ENCODE measurements around the gene ALG1L2.
"Not testable (repeated sequence)": the region's sequence is repeated elsewhere in the genome, so short reads cannot be mapped to it uniquely, and the experiment has no call there.

The ALG1L2 gene, protein sequence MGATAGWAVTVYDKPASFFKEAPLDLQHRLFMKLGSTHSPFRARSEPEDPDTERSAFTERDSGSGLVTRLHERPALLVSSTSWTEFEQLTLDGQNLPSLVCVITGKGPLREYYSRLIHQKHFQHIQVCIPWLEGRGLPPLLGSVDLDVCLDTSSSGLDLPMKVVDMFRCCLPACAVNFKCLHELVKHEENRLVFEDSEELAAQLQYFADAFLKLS

GRCh38 chr3:130081351-130081881 lies at the start of gene ALG1L2:
Gene ALG1L2 (plus strand): TSS chr3:130081831. CDS start chr3:130082017, 186 bp downstream.
- DNase-seq = no peak

DNA sequence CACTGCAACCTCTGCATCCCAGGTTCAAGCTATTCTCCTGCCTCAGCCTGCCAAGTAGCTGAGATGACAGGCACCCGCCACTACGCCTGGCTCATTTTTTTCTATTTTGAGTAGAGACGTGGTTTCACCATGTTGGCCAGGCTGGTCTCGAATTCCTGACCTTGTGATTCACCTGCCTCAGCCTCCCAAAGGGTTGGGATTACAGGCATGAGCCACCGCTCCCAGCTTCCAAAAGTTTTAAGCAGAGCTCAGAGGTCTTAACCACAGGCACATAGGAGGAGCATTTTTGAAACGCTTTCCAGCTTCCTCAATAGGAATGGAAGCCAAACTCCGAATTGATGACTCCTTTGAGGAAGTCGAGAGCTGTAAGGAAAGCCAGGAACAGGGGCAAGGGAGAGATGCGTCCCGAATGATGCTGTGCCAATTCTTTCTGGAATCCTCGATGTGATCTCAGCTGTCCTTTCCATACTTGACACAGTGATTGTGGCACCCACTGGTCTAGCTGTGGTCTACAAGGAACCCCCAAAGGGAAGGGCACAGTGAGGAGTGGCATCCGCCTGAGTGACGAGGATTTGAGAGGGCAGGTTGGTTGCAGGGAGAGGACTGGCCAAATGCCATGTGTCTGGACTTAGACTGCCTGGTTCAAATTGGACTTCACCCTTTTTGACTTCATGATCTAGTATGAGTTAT lies 44.4 kb upstream of the ALG1L2 start:
- not testable (repeated sequence) for DNase-seq

DNA sequence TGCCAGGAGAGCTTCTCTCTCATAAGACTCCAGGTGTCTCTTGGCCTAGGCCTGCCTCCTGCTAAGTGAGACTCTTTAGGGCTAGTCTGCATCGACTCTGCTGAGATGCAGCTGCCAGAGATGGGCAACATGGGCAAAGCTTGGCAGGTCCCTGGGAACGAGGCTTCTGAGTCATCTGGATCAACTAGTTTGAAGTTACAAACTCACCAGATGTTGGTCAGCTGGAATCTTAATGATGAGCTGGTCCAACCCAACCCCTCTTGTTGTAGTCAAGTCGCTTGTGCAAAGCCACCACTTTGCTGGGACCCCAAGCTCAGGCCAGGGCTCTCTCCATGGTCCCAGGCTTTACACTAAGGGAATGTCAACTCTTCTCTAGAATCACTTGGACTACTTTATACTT lies 38.9 kb upstream of the ALG1L2 start:
- not testable (repeated sequence) for DNase-seq

- not testable (repeated sequence) for DNase-seq
Observed at GRCh38 chr3:130043658-130044057, 38.0 kb upstream of the ALG1L2 start.

GRCh38 chr3:130044370-130044769 lies 37.3 kb upstream of the ALG1L2 start:
- no peak for DNase-seq

GRCh38 chr3:130048726-130049125 lies 32.9 kb upstream of the ALG1L2 start:
- no peak for DNase-seq

DNA sequence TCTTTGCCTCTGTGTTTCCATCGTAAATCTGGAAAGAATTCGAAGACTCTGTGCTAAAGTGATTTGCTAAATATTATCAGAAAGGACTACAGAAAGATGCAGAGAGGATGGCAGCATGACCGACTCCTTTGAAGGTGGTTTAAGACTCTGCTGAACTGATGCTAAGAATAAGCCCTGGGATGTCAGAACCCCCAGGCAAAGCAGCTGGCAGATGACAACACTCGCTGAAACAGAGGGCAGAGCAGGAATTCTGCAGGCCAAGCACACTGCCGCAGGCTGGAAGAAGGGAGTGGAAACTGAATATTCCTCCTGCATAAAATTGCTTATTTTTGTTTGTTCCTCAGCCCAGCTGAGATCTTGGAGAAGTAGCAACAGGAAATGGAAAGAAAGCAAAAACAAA lies 29.3 kb upstream of the ALG1L2 start:
- not testable (repeated sequence) for DNase-seq

GRCh38 chr3:130052965-130053364 lies 28.7 kb upstream of the ALG1L2 start:
- not testable (repeated sequence) for DNase-seq

DNA sequence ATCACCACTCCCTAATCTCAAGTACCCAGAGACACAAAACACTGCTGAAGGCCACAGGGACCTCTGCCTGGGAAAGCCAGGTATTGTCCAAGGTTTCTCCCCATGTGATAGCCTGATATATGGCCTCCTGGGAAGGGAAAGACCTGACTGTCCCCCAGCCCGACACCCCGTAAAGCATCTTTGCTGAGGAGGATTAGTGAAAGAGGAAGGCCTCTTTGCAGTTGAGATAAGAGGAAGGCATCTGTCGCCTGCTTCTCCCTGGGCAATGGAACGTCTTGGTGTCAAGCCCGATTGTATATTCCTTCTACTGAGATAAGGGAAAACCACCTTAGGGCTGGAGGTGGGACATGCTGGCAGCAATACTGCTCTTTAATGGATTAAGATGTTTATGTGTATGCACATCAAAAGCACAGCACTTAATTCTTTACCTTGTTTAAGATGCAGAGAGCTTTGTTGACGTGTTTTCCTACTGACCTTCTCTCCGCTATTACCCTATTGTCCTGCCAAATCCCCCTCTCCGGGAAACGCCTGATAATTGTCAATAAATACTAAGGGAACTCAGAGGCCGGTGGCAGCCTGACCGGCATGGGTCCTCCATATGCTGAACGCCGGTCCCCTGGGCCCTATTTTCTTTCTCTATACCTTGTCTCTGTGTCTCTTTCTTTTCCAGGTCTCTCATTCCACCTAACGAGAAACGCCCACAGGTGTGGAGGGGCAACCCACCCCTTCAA lies 23.9 kb upstream of the ALG1L2 start:
- not testable (repeated sequence) for DNase-seq

GRCh38 chr3:130058267-130058657 lies 23.4 kb upstream of the ALG1L2 start:
- not testable (repeated sequence) for DNase-seq

- DNase-seq = not testable (repeated sequence)
Observed at GRCh38 chr3:130058716-130059115, 22.9 kb upstream of the ALG1L2 start.

DNA sequence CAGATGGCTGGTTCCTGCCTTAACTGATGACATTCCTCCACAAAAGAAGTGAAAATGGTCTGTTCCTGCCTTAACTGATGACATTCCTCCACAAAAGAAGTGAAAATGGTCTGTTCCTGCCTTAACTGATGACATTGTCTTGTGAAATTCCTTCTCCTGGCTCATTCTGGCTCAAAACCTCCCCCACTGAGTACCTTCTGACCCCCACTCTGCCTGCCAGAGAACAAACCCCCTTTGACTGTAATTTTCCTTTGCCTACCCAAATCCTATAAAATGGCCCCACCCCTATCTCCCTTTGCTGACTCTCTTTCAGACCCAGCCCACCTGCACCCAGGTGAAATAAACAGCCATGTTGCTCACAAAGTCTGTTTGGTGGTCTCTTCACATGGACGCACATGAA lies 22.5 kb upstream of the ALG1L2 start:
- DNase-seq = not testable (repeated sequence)

DNA sequence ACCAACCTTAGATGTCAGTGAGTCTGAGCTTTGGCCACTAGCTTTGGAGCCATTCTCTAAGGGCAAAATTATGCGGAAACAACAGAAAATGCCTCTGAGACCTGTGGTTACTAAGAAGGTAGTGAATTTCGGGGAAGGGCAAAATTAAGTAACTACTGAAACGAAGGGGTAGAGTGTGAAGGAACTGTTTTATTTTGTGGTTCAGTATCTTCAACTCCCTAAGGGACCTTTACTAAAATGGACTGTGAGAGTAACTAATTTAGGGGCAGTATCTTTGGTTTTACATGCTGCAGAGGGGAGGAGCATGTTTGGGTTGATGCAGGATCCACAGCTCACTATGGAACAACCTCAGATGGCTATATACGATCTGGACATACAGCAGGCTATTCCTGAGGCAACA lies 8.0 kb upstream of the ALG1L2 start:
- DNase-seq = no peak

DNA sequence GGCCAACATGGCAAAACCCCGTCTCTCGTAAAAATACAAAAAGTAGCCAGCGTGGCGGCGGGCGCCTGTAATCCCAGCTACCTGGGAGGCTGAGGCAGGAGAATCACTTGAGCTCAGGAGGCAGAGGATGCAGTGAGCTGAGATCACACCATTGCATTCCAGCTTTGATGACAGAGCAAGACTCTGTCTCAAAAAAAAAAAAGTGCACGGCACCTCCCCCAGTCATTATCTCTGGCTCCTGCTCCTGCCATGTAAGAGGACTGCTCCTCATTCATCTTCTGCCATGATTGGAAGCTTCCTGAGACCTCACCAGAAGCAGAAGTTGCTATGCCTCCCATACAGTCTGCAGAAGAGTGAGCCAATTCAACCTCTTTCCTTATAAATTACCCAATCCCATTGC lies 4.0 kb upstream of the ALG1L2 start:
- no peak for DNase-seq

- DNase-seq = not testable (repeated sequence)
Observed at GRCh38 chr3:130083363-130084090, 1.9 kb downstream of the ALG1L2 start.

- DNase-seq = no peak
Observed at GRCh38 chr3:130084436-130084980, 2.9 kb downstream of the ALG1L2 start.

DNA sequence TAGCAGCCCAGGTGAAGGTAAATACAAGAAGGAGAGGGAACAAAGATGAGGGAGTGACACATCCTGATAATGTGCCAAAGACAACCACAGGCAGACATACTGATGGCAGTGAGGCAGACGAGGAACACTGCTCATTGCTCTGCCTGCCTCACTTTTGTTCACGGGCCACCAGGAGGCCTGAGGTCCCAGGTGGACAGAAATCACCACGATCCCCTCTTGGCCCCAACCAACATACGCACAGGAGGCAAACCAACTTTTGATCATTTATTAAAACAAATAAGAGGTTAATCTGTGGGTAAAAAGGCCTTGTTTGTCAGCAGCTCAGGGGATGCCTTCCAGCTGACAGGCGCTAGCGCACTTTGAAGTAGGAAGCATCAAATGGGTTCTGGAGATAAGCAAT lies 4.2 kb downstream of the ALG1L2 start:
- DNase-seq = no peak

DNA sequence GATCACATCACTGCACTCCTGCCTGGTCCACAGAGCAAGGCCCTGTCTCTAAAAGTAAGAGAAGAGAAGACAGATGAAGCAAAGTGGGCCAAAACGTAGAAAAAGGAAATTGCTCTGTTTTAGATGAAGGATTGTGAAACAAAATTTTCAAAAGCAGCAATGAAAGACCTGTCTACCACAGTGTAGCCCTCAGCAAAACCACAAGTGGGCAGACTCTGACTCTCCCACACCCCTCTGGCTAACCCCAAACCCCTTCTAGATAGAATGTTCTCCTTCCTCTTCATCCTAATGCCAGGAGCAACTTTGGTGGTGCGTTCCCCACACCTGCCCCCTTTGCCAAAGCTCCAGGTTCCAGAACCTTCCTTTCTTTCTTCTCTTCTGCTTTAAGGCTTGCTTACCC lies 5.0 kb downstream of the ALG1L2 start:
- not testable (repeated sequence) for DNase-seq

DNA sequence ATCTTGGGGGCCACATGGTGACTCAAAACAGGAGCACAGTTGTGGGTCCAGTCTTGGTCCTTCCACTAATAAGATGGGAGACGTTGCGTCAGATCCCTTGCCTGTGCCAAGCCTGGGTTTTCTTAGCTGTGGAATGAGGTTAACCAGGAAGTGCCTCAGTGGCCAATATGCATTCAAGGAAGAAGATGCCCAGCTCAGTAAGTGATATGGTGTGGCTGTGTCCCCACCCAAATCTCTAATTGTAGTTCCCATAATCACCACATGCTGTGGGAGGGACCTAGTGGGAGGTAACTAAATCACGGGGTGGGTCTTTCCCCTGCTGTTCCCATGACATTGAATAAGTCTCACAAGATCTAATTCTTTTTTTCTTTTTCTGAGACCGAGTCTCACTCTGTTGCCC lies 6.4 kb downstream of the ALG1L2 start:
- no peak for DNase-seq

GRCh38 chr3:130090681-130091080 lies 9.1 kb downstream of the ALG1L2 start:
- not testable (repeated sequence) for DNase-seq

DNA sequence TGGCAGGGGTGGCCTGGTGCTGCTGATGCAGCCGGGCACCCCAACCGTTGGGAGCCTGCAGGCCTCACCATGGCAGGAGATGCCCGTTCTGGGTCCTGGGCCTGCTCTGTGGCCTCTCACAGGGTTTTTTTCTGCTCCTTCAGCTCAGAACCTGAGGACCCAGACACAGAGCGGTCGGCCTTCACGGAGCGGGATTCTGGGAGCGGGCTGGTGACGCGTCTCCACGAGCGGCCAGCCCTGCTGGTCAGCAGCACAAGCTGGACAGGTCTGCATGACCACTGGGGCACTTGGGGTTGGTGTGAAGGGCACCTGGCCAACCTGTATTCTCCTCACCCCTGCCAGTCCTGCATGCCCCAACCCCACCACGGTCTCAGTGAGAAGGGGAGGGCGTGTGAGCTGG lies 10.3 kb downstream of the ALG1L2 start:
- no peak for DNase-seq

- no peak for DNase-seq
Observed at GRCh38 chr3:130093741-130094391, 12.2 kb downstream of the ALG1L2 start.
